GM12872 (cell line): Measurements from ENCODE around the gene WDCP.

Source experiments
- TF ChIP-seq, protein P1 (sequence below): IDR thresholded peaks from 3 replicates; pipeline ENCODE4 v1.5.1; 2011; ENCODE audit warnings: low read depth, mild to moderate bottlenecking, low read length, moderate library complexity; ENCODE audit not compliant: insufficient read depth

The WDCP gene

GRCh38 chr2:24052951-24053350, 5.8 kb upstream of the WDCP start:
- TF ChIP-seq, protein P1, sequence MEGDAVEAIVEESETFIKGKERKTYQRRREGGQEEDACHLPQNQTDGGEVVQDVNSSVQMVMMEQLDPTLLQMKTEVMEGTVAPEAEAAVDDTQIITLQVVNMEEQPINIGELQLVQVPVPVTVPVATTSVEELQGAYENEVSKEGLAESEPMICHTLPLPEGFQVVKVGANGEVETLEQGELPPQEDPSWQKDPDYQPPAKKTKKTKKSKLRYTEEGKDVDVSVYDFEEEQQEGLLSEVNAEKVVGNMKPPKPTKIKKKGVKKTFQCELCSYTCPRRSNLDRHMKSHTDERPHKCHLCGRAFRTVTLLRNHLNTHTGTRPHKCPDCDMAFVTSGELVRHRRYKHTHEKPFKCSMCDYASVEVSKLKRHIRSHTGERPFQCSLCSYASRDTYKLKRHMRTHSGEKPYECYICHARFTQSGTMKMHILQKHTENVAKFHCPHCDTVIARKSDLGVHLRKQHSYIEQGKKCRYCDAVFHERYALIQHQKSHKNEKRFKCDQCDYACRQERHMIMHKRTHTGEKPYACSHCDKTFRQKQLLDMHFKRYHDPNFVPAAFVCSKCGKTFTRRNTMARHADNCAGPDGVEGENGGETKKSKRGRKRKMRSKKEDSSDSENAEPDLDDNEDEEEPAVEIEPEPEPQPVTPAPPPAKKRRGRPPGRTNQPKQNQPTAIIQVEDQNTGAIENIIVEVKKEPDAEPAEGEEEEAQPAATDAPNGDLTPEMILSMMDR, result no peak

- TF ChIP-seq, protein P1, result no peak
These were observed 4.6 kb upstream of the WDCP start for GRCh38 chr2:24051833-24052232.

GRCh38 chr2:24050041-24050979, 3.1 kb upstream of the WDCP start:
- TF ChIP-seq, protein P1, result no peak

DNA sequence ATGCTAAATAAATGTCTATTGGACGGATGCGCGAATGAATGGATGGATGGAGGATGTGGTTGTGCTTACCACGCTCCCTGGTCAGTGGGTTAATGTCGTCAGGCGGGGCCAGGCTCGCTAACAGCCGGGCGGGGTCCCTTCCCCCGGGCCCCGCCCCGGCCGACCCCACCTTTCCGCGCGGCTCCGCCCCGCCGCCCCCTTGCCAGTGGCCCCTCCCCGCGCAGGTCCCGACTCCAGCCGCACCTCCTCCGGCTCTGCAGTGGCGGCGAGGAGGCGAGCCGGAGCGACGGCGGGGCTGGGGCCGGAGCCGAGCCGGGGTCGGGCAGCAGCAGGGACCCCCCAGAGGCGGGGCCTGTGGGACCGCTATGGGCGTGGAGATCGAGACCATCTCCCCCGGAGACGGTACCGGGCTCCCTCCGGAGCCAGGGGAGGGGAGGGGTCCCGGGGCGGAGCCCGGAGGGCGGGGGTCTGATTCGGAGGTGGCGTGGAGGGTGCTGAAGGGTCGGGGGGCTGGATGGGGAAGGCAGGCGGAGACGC, 2.4 kb upstream of the WDCP start, which contains the start of gene FKBP1B:
Gene FKBP1B, plus strand, starts transcription at position 257 of the 537 bp plus-strand sequence. Its CDS starts 109 bp downstream, at position 366.
- TF ChIP-seq, protein P1, result no peak

- TF ChIP-seq, protein P1, result no peak
These were observed 1.7 kb upstream of the WDCP start for GRCh38 chr2:24048769-24049484.

GRCh38 chr2:24047703-24048033, 477 bp upstream of the WDCP start:
- TF ChIP-seq, protein P1, result no peak

DNA sequence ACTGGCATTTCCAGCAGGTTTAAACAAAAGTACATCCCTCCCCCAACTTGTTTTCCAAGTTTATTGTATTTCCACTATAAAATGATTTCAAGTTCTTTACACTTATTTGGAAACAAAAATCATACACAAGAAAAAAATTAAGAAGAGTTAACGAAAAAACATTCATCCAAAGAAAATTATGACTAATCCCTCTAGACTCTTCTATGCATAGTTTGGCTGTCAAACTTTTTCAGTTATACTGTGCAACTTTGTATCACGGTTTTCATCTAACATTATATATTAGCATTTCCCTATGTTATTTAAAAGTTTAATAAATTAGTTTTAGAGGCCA, 627 bp downstream of the WDCP start:
- TF ChIP-seq, protein P1, result no peak
